Mesenchymal stem cell (in vitro differentiated cells and primary cell): ENCODE data around the gene FRMD8.
"Not testable (repeated sequence)": the region's sequence is repeated elsewhere in the genome, so short reads cannot be mapped to it uniquely, and the experiment has no call there.

Experiments used
- DNase-seq: peaks from one replicate; pipeline ENCODE4 v3.0.0-alpha.2; 2013
- H2AFZ ChIP-seq: one replicate; pipeline ENCODE4 v1.6.1; 2013; ENCODE audit warnings: low read depth, mild to moderate bottlenecking, control low read depth, inconsistent platforms, low read length, moderate library complexity
- H2AK5ac ChIP-seq: 2 replicates; pipeline ENCODE4 v1.6.1; 2013; ENCODE audit warnings: low read length, moderate library complexity, mild to moderate bottlenecking, inconsistent platforms; ENCODE audit not compliant: severe bottlenecking
- H2BK120ac ChIP-seq: one replicate; pipeline ENCODE4 v1.6.1; 2013; ENCODE audit warnings: low read depth, mild to moderate bottlenecking, inconsistent platforms, low read length, moderate library complexity
- H2BK12ac ChIP-seq, 2 experiments: one replicate each; pipeline ENCODE4 v1.6.1; 2013; ENCODE audit warnings: inconsistent platforms in 2 of 2, low read length in 2 of 2, mild to moderate bottlenecking in 2 of 2, moderate library complexity in 2 of 2, control low read depth in 1 of 2
- H2BK15ac ChIP-seq: one replicate; pipeline ENCODE4 v1.6.1; 2013; ENCODE audit warnings: mild to moderate bottlenecking, low read depth, inconsistent platforms; ENCODE audit not compliant: poor library complexity, severe bottlenecking
- H2BK5ac ChIP-seq: 2 replicates; pipeline ENCODE4 v1.6.1; 2013; ENCODE audit warnings: low read depth, mild to moderate bottlenecking, low read length, control low read depth, inconsistent platforms; ENCODE audit not compliant: poor library complexity, severe bottlenecking
- H3K14ac ChIP-seq, 2 experiments: one replicate each; pipeline ENCODE4 v1.6.1; 2013; ENCODE audit warnings: inconsistent platforms in 2 of 2, low read length in 2 of 2, control low read depth in 1 of 2, mild to moderate bottlenecking in 1 of 2, moderate library complexity in 1 of 2
- H3K18ac ChIP-seq, 2 experiments: one replicate each; pipeline ENCODE4 v1.6.1; 2013; ENCODE audit warnings: inconsistent platforms in 2 of 2, low read length in 2 of 2, control low read depth in 1 of 2, low read depth in 1 of 2, mild to moderate bottlenecking in 1 of 2
- H3K23ac ChIP-seq, 2 experiments: one replicate each; pipeline ENCODE4 v1.6.1; 2013; ENCODE audit warnings: inconsistent platforms in 2 of 2, low read length in 2 of 2, mild to moderate bottlenecking in 2 of 2, moderate library complexity in 2 of 2, control low read depth in 1 of 2
- H3K27ac ChIP-seq: 2 replicates; pipeline ENCODE4 v1.5.1; 2013; ENCODE audit warnings: mild to moderate bottlenecking, moderate library complexity, low read length, control low read depth, inconsistent platforms; ENCODE audit not compliant: poor library complexity, severe bottlenecking
- H3K27me3 ChIP-seq, 2 experiments: 2 replicates each; pipeline versions ENCODE4 v1.6.1 to v1.7.0; 2013; ENCODE audit warnings: low read length in 2 of 2, mild to moderate bottlenecking in 2 of 2, moderate library complexity in 2 of 2, control low read depth in 1 of 2, inconsistent platforms in 1 of 2; ENCODE audit not compliant: control insufficient read depth in 1 of 2, insufficient read depth in 1 of 2
- H3K36me3 ChIP-seq, 2 experiments: 2 replicates each; pipeline versions ENCODE4 v1.6.1 to v1.7.0; 2013; ENCODE audit warnings: low read length in 2 of 2, control low read depth in 1 of 2, inconsistent platforms in 1 of 2, low read depth in 1 of 2, mild to moderate bottlenecking in 1 of 2; ENCODE audit not compliant: insufficient read depth in 2 of 2, control insufficient read depth in 1 of 2
- H3K4ac ChIP-seq, 2 experiments: one replicate each; pipeline ENCODE4 v1.6.1; 2013; ENCODE audit warnings: inconsistent platforms in 2 of 2, low read length in 2 of 2, mild to moderate bottlenecking in 2 of 2, moderate library complexity in 2 of 2, control low read depth in 1 of 2, low read depth in 1 of 2
- H3K4me1 ChIP-seq: 2 replicates; pipeline ENCODE4 v1.6.1; 2013; ENCODE audit warnings: low read depth, low read length, control low read depth; ENCODE audit not compliant: control insufficient read depth, insufficient read depth
- H3K4me2 ChIP-seq: 2 replicates; pipeline ENCODE4 v1.6.1; 2013; ENCODE audit warnings: low read length, mild to moderate bottlenecking, inconsistent platforms; ENCODE audit not compliant: poor library complexity, severe bottlenecking
- H3K4me3 ChIP-seq, 2 experiments: 2 replicates each; pipeline versions ENCODE4 v1.5.1 to v1.7.0; 2013; ENCODE audit warnings: low read length in 2 of 2, mild to moderate bottlenecking in 2 of 2, control low read depth in 1 of 2, low read depth in 1 of 2; ENCODE audit not compliant: insufficient read depth in 1 of 2
- H3K79me1 ChIP-seq: replicated peaks from 2 replicates; pipeline ENCODE4 v1.6.1; 2013; ENCODE audit warnings: mild to moderate bottlenecking, control low read depth, low read length, inconsistent platforms; ENCODE audit not compliant: poor library complexity, severe bottlenecking
- H3K9ac ChIP-seq: 2 replicates; pipeline ENCODE4 v1.7.0; 2013; ENCODE audit warnings: mild to moderate bottlenecking, low read length, moderate library complexity
- H3K9me3 ChIP-seq: 2 replicates; pipeline ENCODE4 v1.7.0; 2013; ENCODE audit warnings: mild to moderate bottlenecking, low read length; ENCODE audit not compliant: control insufficient read depth
- H4K8ac ChIP-seq: one replicate; pipeline ENCODE4 v1.6.1; 2013; ENCODE audit warnings: inconsistent platforms, mild to moderate bottlenecking, low read length, moderate library complexity
- H4K91ac ChIP-seq: one replicate; pipeline ENCODE4 v1.6.1; 2013; ENCODE audit warnings: mild to moderate bottlenecking, low read length, inconsistent platforms
- WGBS: methylation state at CpG from one replicate; pipeline ENCODE4 v1.1.7; 2013; ENCODE audit warnings: mixed read lengths; 5-methylcytosine and 5-hydroxymethylcytosine counted together

FRMD8 gene

GRCh38 chr11:65448418-65449105, 62.1 kb downstream of the FRMD8 start:
- Histone ChIP-seq H3K4ac (no peak overlapping the region), H2BK5ac (no peak overlapping the region), H3K27ac (peak overlapping the region; percentile 66), H2AFZ (no peak overlapping the region), H3K18ac (peak overlapping the region in 1 of 2 experiments; percentile 16), H3K23ac (no peak overlapping the region), H3K9me3 (no peaks in the 10 kb centered on the region), H3K4me2 (no peak overlapping the region), H3K14ac (no peak overlapping the region), H3K79me1 (no peaks in the 10 kb centered on the region), H2BK12ac (no peak overlapping the region), H3K4me3 (no peak overlapping the region), H2AK5ac (no peak overlapping the region), H3K27me3 (no peaks in the 10 kb centered on the region), H3K4me1 (peaks cover 46% of the 10 kb centered on the region), H4K91ac (no peak overlapping the region), H2BK120ac (no peak overlapping the region), H4K8ac (no peak overlapping the region), H2BK15ac (no peak overlapping the region), H3K9ac (peak overlapping the region; percentile 80), H3K36me3 (peaks cover 30 to 42% of the 10 kb centered on the region in 2 experiments)
- 71% methylated on average over 3 of the region's 3 CpGs for WGBS
- peak; percentile 94 for DNase-seq

GRCh38 chr11:65451301-65451700, 64.9 kb downstream of the FRMD8 start:
- not testable (repeated sequence) for H3K79me1 ChIP-seq, H3K4me3 ChIP-seq, H3K14ac ChIP-seq, H3K4me2 ChIP-seq, H3K23ac ChIP-seq, H4K91ac ChIP-seq, H3K9ac ChIP-seq, H2BK15ac ChIP-seq, H3K18ac ChIP-seq, H3K27me3 ChIP-seq, H2BK120ac ChIP-seq, H2BK12ac ChIP-seq, H3K4ac ChIP-seq, H2AFZ ChIP-seq, DNase-seq, H3K27ac ChIP-seq, H3K9me3 ChIP-seq, H4K8ac ChIP-seq, H2AK5ac ChIP-seq, H2BK5ac ChIP-seq
- WGBS, result 100% methylated on average over 4 of the region's 30 CpGs
- Histone ChIP-seq H3K4me1 (peaks cover 39% of the 10 kb centered on the region), H3K36me3 (peaks cover 10 to 16% of the 10 kb centered on the region in 2 experiments)

GRCh38 chr11:65452259-65452658, 65.8 kb downstream of the FRMD8 start:
- Histone ChIP-seq H3K4me3 (peak overlapping the region in 1 of 2 experiments; percentile 59), H3K9ac (peak overlapping the region; percentile 94), H3K4me1 (peaks cover 31% of the 10 kb centered on the region)
- H2AFZ ChIP-seq, H2AK5ac ChIP-seq, H3K4ac ChIP-seq, DNase-seq, H3K18ac ChIP-seq, H3K23ac ChIP-seq, H3K27ac ChIP-seq, H3K27me3 ChIP-seq, H3K36me3 ChIP-seq, H3K9me3 ChIP-seq, H2BK120ac ChIP-seq, H4K91ac ChIP-seq, H2BK12ac ChIP-seq, H2BK5ac ChIP-seq, H3K14ac ChIP-seq, H3K4me2 ChIP-seq, H2BK15ac ChIP-seq, H4K8ac ChIP-seq, H3K79me1 ChIP-seq: not testable (repeated sequence)
- 87% methylated on average over 1 of the region's 3 CpGs for WGBS

- no peak overlapping the region for H3K14ac ChIP-seq
- H3K79me1 ChIP-seq, result peaks cover 3% of the 10 kb centered on the region
- H3K4me1 ChIP-seq, result peaks cover 31% of the 10 kb centered on the region
- no peaks in the 10 kb centered on the region for H3K27me3 ChIP-seq
- no peaks in the 10 kb centered on the region for H3K9me3 ChIP-seq
- peak overlapping the region; percentile 59 for H2AK5ac ChIP-seq
- H2BK120ac ChIP-seq, result peak overlapping the region; percentile 34
- WGBS, result 70% methylated on average over 7 of the region's 8 CpGs
- no peak overlapping the region for H3K23ac ChIP-seq
- H3K4ac ChIP-seq, result no peak overlapping the region
- peak overlapping the region; percentile 62 for H3K27ac ChIP-seq
- peak overlapping the region in 1 of 2 experiments; percentile 59 for H3K4me3 ChIP-seq
- peak overlapping the region in 1 of 2 experiments; percentile 6 for H2BK12ac ChIP-seq
- no peak overlapping the region for H2AFZ ChIP-seq
- H3K4me2 ChIP-seq, result no peak overlapping the region
- H3K18ac ChIP-seq, result no peak overlapping the region
- H4K91ac ChIP-seq, result no peak overlapping the region
- DNase-seq, result peak; percentile 81
- no peak overlapping the region for H2BK5ac ChIP-seq
- no peak overlapping the region for H4K8ac ChIP-seq
- peak overlapping the region; percentile 94 for H3K9ac ChIP-seq
- H2BK15ac ChIP-seq, result no peak overlapping the region
- H3K36me3 ChIP-seq, result peaks cover 6 to 7% of the 10 kb centered on the region in 2 experiments
Measured at GRCh38 chr11:65452806-65453490, 66.5 kb downstream of the FRMD8 start.
